AG04450 (cell line): ENCODE measurements around the gene IGLL5. TPM values are rescaled to one million over a fixed set of nuclear protein-coding genes. Genes with fewer than 3 reads are reported as not detected.

Source experiments
- CTCF ChIA-PET: fragments of 300-600, 350-600 bp; formaldehyde crosslinking; extraction: SDS; loops from one replicate; lab custom pipeline; 2022; ENCODE audit warnings: antibody characterized with exemption, inconsistent platforms; lab: Charles Lee
- POLR2A ChIA-PET: fragments of 350-600 bp; formaldehyde crosslinking; extraction: SDS; loops from one replicate; lab custom pipeline; 2021; ENCODE audit warnings: antibody characterized with exemption, inconsistent platforms; lab: Yijun Ruan, JAX
- DNase-seq: peaks from one replicate; pipeline ENCODE4 v3.0.0-alpha.2; 2011; ENCODE audit warnings: low read depth, low spot score
- H3K27ac ChIP-seq: one replicate; pipeline ENCODE4 v1.5.1; 2012; ENCODE audit warnings: low read depth, low read length, control low read depth
- H3K27me3 ChIP-seq: one replicate; pipeline ENCODE4 v1.6.0; 2012; ENCODE audit warnings: low read length; ENCODE audit not compliant: control insufficient read depth, insufficient read depth
- H3K4me3 ChIP-seq: 2 replicates; pipeline ENCODE4 v1.5.1; 2011; ENCODE audit warnings: mild to moderate bottlenecking, low read depth, low read length, control low read depth
- H3K9me3 ChIP-seq: 2 replicates; pipeline ENCODE4 v1.5.1; 2012; ENCODE audit warnings: low read length; ENCODE audit not compliant: control insufficient read depth, insufficient read depth
- polyA plus RNA-seq: library from polyadenylated mRNA; depleted of rRNA; stranded (reverse); fragments of >200 nt; gene quantifications from 2 replicates; pipeline ENCODE4 v1.2.3, GENCODE V29; 2011
- TF ChIP-seq, protein P1 (sequence below): IDR thresholded peaks from 2 replicates; pipeline ENCODE4 v1.5.1; 2011; ENCODE audit warnings: low read depth, low read length, control low read depth, inconsistent platforms

The IGLL5 gene
- polyA plus RNA-seq, 1 experiment: not detected

- CTCF ChIA-PET: no interaction called here
- DNase-seq: no peak
- Histone ChIP-seq H3K27ac (no peak overlapping the region), H3K4me3 (no peak overlapping the region), H3K9me3 (no peaks in the 10 kb centered on the region; the same call in 1 of the 2 replicates), H3K27me3 (peaks cover 2% of the 10 kb centered on the region)
- POLR2A ChIA-PET: no interaction called here
- TF ChIP-seq, protein P1, sequence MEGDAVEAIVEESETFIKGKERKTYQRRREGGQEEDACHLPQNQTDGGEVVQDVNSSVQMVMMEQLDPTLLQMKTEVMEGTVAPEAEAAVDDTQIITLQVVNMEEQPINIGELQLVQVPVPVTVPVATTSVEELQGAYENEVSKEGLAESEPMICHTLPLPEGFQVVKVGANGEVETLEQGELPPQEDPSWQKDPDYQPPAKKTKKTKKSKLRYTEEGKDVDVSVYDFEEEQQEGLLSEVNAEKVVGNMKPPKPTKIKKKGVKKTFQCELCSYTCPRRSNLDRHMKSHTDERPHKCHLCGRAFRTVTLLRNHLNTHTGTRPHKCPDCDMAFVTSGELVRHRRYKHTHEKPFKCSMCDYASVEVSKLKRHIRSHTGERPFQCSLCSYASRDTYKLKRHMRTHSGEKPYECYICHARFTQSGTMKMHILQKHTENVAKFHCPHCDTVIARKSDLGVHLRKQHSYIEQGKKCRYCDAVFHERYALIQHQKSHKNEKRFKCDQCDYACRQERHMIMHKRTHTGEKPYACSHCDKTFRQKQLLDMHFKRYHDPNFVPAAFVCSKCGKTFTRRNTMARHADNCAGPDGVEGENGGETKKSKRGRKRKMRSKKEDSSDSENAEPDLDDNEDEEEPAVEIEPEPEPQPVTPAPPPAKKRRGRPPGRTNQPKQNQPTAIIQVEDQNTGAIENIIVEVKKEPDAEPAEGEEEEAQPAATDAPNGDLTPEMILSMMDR: no peak
Observed at GRCh38 chr22:22927196-22927887, 39.7 kb downstream of the IGLL5 start.

DNA sequence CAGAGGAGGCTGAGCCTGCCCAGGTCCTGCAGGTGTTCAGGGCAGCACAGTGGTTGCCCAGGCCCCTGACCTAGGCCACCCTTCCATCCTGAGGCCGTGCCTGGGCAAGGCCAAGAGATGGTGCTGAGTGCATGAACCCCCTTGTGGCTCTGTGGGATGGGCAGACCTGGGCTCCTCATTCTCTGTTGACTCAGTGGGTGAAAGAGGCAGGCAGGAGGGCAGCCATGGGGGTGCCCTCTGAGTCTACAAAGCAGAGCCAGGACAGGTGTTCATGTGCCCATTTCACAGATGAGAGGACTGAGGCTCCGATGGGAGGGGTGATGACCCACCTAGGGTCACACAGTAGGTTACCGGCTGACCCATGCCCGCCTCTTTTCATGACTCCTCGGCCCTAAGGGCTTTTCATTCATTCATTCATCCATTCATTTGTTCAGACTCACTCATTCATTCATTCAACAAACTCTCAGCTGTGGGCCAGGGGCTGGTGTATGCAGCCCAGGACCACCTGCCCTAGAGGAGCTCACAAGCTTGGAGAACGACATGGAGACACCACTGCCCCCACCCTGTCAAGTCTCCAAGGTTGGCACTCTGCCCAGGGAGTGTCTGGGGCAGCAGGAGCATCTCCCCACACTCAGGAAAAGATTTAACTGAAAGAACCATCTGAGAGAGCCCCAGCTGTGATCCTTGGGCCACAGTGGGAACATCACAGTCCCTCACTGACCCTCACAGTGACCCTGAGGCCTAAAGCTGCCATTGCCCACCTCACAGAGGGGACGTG is 40.5 kb downstream of the IGLL5 start:
- no peak for DNase-seq
- POLR2A ChIA-PET: no interaction called here
- CTCF ChIA-PET: interaction anchor here (0.5 kb wide), 1 partner anchor 27 kb away, joined by 4 read pairs; no protein-coding TSS in a partner anchor
- no peak overlapping the region for H3K4me3 ChIP-seq
- H3K9me3 ChIP-seq: no peaks in the 10 kb centered on the region; the same call in 1 of the 2 replicates
- H3K27ac ChIP-seq: no peak overlapping the region
- TF ChIP-seq, protein P1: no peak
- H3K27me3 ChIP-seq: peaks cover 2% of the 10 kb centered on the region

DNA sequence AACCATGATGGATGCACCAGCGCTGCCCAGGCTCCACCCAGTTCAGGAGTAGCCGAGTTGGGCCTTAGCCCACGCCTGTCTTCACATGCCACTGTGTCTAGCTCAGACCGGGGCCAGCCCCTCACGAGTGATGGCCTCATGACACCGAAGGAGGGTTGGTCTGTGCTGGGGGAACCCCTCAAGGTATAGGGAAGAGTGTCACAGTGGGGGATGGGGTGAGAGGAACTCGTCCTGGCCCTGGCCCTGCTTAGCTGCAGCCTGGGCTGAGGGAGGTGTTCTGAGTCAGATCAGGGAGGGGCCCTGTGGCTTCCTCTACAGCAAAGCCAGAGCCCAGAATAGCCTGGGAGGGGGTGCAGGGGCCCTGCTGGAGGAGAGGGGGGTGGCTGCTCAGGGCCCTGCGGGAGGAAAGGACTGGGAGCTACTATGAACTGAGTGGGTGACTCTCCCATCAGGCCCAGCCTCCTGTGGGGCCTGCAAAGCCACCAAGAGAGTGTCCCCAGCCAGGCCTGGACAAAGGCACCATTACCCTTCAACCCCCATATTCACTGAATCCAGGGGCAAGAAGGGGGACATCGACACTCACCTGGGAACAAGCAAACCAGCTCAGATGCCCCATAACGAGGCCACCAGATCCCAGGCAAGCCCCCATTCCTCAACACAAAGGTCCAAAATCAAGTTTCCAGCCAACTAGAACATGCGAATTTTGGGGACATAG is 41.2 kb downstream of the IGLL5 start:
- peaks cover 2% of the 10 kb centered on the region for H3K27me3 ChIP-seq
- no peak overlapping the region for H3K4me3 ChIP-seq
- TF ChIP-seq, protein P1: no peak
- DNase-seq: no peak
- ChIA-PET CTCF (no interaction called here), POLR2A (no interaction called here)
- no peak overlapping the region for H3K27ac ChIP-seq
- no peaks in the 10 kb centered on the region; the same call in 1 of the 2 replicates for H3K9me3 ChIP-seq

DNA sequence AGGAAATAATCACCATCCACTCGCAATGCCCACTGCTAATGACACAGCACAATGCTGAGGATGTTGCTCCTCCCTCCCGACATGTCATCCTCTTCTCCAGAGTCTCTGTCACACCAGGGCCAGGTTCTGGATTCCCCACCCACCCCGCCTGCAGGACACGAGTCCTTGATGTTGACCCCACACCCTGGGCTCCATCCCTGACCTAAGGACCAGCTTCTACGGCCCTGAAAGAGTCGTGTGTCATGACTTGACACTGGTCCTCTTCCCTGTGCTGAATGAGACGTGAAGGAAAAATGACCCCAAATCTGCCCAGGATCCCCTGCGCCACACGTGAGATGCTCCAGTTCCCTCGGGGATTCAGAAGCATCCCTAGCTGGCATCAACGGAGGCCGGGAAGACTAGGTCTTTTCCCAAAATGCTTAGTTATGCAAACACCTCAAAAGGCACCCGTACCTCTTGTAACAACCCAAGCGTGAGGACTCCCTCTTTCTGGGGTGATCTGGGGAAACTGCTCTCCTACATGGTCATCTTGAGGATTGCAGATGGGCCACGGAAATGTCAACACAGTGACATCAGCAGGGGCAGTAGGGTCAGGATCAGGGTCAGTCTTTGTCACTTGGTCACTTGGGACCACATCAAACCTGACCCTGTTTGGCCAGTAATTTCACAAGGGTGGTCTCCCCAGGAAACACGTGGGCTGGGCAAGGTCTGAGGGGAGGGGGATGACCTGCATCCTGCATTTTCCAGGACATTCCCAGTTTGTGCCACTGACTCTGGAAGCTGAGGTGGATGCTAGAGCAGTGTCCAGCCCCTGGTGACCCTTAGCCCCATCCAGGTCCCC is 42.0 kb downstream of the IGLL5 start:
- Histone ChIP-seq H3K9me3 (no peaks in the 10 kb centered on the region; the same call in 1 of the 2 replicates), H3K27me3 (peaks cover 2% of the 10 kb centered on the region), H3K4me3 (no peak overlapping the region), H3K27ac (no peak overlapping the region)
- ChIA-PET POLR2A (no interaction called here), CTCF (no interaction called here)
- TF ChIP-seq, protein P1: no peak
- DNase-seq: no peak
